Stimulated activated CD4-positive, alpha-beta T cell treated with anti-CD3 and anti-CD28 coated beads, Interleukin-4, amount 100 ng/mL, for 1 hour (primary cell): Measurements from ENCODE around the gene MRPL49.
"Not testable (repeated sequence)": the region's sequence is repeated elsewhere in the genome, so short reads cannot be mapped to it uniquely, and the experiment has no call there.

ENCODE experiments used
- DNase-seq: peaks from one replicate; pipeline ENCODE4 v3.0.0-alpha.2; 2020

Gene MRPL49

DNA sequence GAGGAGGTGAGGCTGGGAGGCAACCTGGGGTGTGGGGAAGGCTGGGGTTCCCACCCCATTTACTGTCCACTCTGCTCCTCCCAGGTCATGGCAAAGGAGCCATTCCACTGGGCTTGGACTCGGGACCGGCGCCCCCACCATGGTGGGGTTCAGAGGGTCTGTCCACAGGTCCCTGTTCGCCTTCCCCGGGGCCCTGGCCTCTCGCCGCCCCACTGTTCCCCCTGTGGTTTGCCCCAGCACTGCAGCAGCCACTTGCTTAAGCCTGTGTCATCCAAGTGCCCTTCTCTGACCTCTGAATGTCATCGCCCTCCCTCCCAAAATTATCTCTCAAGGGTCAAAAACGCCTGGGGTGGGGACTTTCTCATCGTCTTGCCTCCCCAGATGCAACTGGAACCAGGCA is 50.5 kb downstream of the MRPL49 start:
- DNase-seq: no peak

DNA sequence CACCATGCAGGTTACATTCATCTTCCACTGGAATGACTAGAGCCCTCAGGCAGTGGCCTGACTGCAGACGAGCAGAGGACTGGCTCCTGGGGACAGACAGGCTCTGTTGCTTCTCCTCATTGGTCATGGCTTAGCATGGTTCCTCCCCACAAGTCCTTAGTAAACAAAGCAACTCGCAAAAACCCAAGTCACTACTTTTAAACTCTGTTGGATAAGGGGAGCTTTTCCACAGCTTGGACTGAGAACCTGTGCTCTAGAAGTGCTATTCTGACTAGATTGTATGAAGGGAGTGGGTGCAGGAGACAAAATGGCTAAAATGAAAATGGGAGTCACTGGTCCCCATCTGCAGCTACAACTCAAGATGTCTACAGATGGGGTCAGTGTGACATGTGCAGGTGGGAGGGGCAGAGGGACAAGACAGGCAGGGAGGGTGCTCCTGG is 52.5 kb downstream of the MRPL49 start:
- not testable (repeated sequence) for DNase-seq
